Endothelial cell of umbilical vein (primary cell): ENCODE data around the gene MBNL2. TPM values are rescaled to one million over a fixed set of nuclear protein-coding genes. Genes with fewer than 3 reads are reported as not detected.
A peak's percentile ranks its signal among the peaks of the same experiment; 100 is the strongest.

Source experiments
- BruUV-seq: library from RNA; stranded (reverse); fragments of 400-500 nt; replicated peaks from 2 replicates; lab custom pipeline; 2021; lab: Mats Ljungman, UMichigan
- CTCF ChIA-PET: fragments of 300-600, 350-600 bp; sonication (Branson Sonifier 250); formaldehyde crosslinking; loops from one replicate; lab custom pipeline; 2021; ENCODE audit warnings: antibody characterized with exemption, inconsistent platforms; lab: Charles Lee
- POLR2A ChIA-PET: fragments of 300-600, 350-600 bp; sonication (Branson Sonifier 250); formaldehyde crosslinking; loops from one replicate; lab custom pipeline; 2021; ENCODE audit warnings: antibody characterized with exemption, inconsistent platforms; lab: Charles Lee
- DNase-seq: peaks from one replicate; pipeline ENCODE4 v3.0.0-alpha.2; 2011; ENCODE audit warnings: low read depth, low spot score
- FAIRE-seq: peaks from 2 replicates; lab custom pipeline; 2011; peaks lifted over from hg19 to GRCh38; lab: Jason Lieb, UNC
- H2AFZ ChIP-seq: 2 replicates; pipeline ENCODE4 v1.6.0; 2012; ENCODE audit warnings: low read depth, low read length, control low read depth, inconsistent platforms
- H3K27ac ChIP-seq: 2 replicates; pipeline ENCODE4 v1.5.1; 2011; ENCODE audit warnings: low read depth, mild to moderate bottlenecking, control low read depth, low read length, moderate library complexity; ENCODE audit not compliant: insufficient read depth
- H3K27me3 ChIP-seq, 2 experiments: 2 replicates each; pipeline versions ENCODE4 v1.6.0 to v1.6.1; 2011; ENCODE audit warnings: low read length in 2 of 2, mixed read lengths in 1 of 2; ENCODE audit not compliant: control insufficient read depth in 2 of 2, insufficient read depth in 2 of 2
- H3K36me3 ChIP-seq, 2 experiments: 2 replicates in 1 of 2; 3 replicates in 1 of 2; pipeline ENCODE4 v1.5.1; 2011; ENCODE audit warnings: low read length in 2 of 2, mild to moderate bottlenecking in 1 of 2, moderate library complexity in 1 of 2; ENCODE audit not compliant: control insufficient read depth in 2 of 2, insufficient read depth in 2 of 2; ENCODE audit errors: extremely low read depth in 1 of 2
- H3K4me1 ChIP-seq: 3 replicates; pipeline ENCODE4 v1.5.1; 2011; ENCODE audit warnings: mild to moderate bottlenecking, low read length; ENCODE audit not compliant: control insufficient read depth, insufficient read depth; ENCODE audit errors: extremely low read depth
- H3K4me2 ChIP-seq: 2 replicates; pipeline ENCODE4 v1.6.1; 2011; ENCODE audit warnings: low read length, control low read depth, mixed read lengths; ENCODE audit not compliant: insufficient read depth
- H3K4me3 ChIP-seq, 3 experiments: fragments of 200-600 bp in 1 of 3; sonication (generic), shearing (Covaris generic) in 1 of 3; replicated peaks in 1 of 3; 2 replicates each; pipeline ENCODE4 v1.5.1; 2011 to 2016; ENCODE audit warnings: control low read depth in 3 of 3, low read length in 3 of 3, mild to moderate bottlenecking in 2 of 3, inconsistent platforms in 1 of 3, low read depth in 1 of 3, moderate library complexity in 1 of 3; ENCODE audit not compliant: insufficient read depth in 1 of 3
- H3K79me2 ChIP-seq: 2 replicates; pipeline ENCODE4 v1.6.0; 2012; ENCODE audit warnings: low read length, inconsistent platforms; ENCODE audit not compliant: control insufficient read depth, insufficient read depth
- H3K9ac ChIP-seq: replicated peaks from 2 replicates; pipeline ENCODE3; 2011; ENCODE audit warnings: low read length, control low read depth; ENCODE audit not compliant: insufficient read depth; ENCODE audit errors: extremely low read depth
- H3K9me1 ChIP-seq: replicated peaks from 3 replicates; pipeline ENCODE4 v1.6.0; 2011; ENCODE audit warnings: mild to moderate bottlenecking, low read length; ENCODE audit not compliant: control insufficient read depth, insufficient read depth; ENCODE audit errors: extremely low read depth
- H3K9me3 ChIP-seq: replicated peaks from 2 replicates; pipeline ENCODE4 v1.5.1; 2012; ENCODE audit warnings: low read length, inconsistent platforms; ENCODE audit not compliant: control insufficient read depth, insufficient read depth
- H4K20me1 ChIP-seq: replicated peaks from 2 replicates; pipeline ENCODE3; 2011; ENCODE audit warnings: mild to moderate bottlenecking, low read length; ENCODE audit not compliant: control insufficient read depth, insufficient read depth; ENCODE audit errors: extremely low read depth
- CTCF ChIP-seq, 2 donors: IDR thresholded peaks; 1 replicate in 1 of 2; 2 replicates in 1 of 2; pipeline ENCODE4 v1.5.1; 2011; ENCODE audit warnings: low read length in 2 of 2, mild to moderate bottlenecking in 2 of 2, moderate library complexity in 2 of 2, control low read depth in 1 of 2, inconsistent platforms in 1 of 2, low read depth in 1 of 2; ENCODE audit not compliant: insufficient read depth in 1 of 2; ENCODE audit errors: extremely low read depth in 1 of 2
- EZH2 ChIP-seq: IDR thresholded peaks from 2 replicates; pipeline ENCODE4 v1.6.1; 2012; ENCODE audit warnings: borderline replicate concordance, low read depth, mild to moderate bottlenecking, moderate library complexity, low read length, inconsistent platforms; ENCODE audit not compliant: severe bottlenecking
- FOS ChIP-seq: IDR thresholded peaks from 2 replicates; pipeline ENCODE4 v1.6.1; 2011; ENCODE audit warnings: mild to moderate bottlenecking, low read length, moderate library complexity, borderline replicate concordance; ENCODE audit not compliant: insufficient read depth
- GATA2 ChIP-seq: IDR thresholded peaks from 2 replicates; pipeline ENCODE4 v1.7.0; 2011; ENCODE audit warnings: low read depth, mild to moderate bottlenecking, moderate library complexity, mixed read lengths, low read length; ENCODE audit not compliant: insufficient read length, insufficient read depth
- JUN ChIP-seq: IDR thresholded peaks from 2 replicates; pipeline ENCODE4 v1.6.1; 2011; ENCODE audit warnings: borderline replicate concordance, low read depth; ENCODE audit not compliant: insufficient read length, insufficient read depth
- MAX ChIP-seq: IDR thresholded peaks from 2 replicates; pipeline ENCODE4 v1.6.1; 2011; ENCODE audit not compliant: insufficient read depth, insufficient read length
- MYC ChIP-seq: IDR thresholded peaks from one replicate; pipeline ENCODE4 v1.6.1; 2011; ENCODE audit warnings: mild to moderate bottlenecking, low read depth, low read length
- POLR2A ChIP-seq: IDR thresholded peaks from 2 replicates; pipeline ENCODE4 v1.6.1; 2012; ENCODE audit warnings: low read depth, mild to moderate bottlenecking, control low read depth, low read length
- POLR2AphosphoS5 ChIP-seq: IDR thresholded peaks from 2 replicates; pipeline ENCODE4 v1.6.1; 2012; ENCODE audit warnings: low read depth, mild to moderate bottlenecking, control low read depth, low read length, moderate library complexity; ENCODE audit not compliant: insufficient read depth
- dilution Hi-C: fragments of 300-500 bp; cut with MboI; formaldehyde crosslinking; loops from one replicate; pipeline ENCODE4 v1.15.0; 2019; ENCODE audit warnings: low sequenced_read_pairs; ENCODE audit not compliant: extremely low pct_ligation_motif_present
- intact Hi-C: fragments of 100-400 bp; cut with micrococcal nuclease; formaldehyde crosslinking; loops from one replicate; pipeline ENCODE4 v1.10.0; 2022
- polyA plus RNA-seq, 4 experiments: library from polyadenylated mRNA; depleted of rRNA in 3 of 4; stranded (reverse) in 3 of 4; unstranded in 1 of 4; fragments of >200 nt; gene quantifications; 2 replicates each; pipeline versions ENCODE4 v1.2.1 to v1.2.3, GENCODE V29; 2011 to 2012; ENCODE audit warnings: missing spikeins in 1 of 4
- total RNA-seq: library from RNA; stranded (reverse); gene quantifications from 2 replicates; pipeline ENCODE4 v1.2.3, GENCODE V29; 2021

The MBNL2 gene
- total and polyA plus RNA-seq, 2 donors (not counting 3 experiments of a cell fraction or from before 2014, with no cell fraction given): 32.9 to 76.5 TPM

GRCh38 chr13:97274829-97275649 is 52.9 kb downstream of the MBNL2 start:
- Histone ChIP-seq H3K9ac (peak overlapping the region; percentile 69), H3K27ac (peak overlapping the region; percentile 82), H3K4me3 (no peak overlapping the region), H4K20me1 (no peaks in the 10 kb centered on the region), H3K79me2 (peaks cover 78% of the 10 kb centered on the region), H3K36me3 (peaks cover 0 to 12% of the 10 kb centered on the region in 2 experiments), H3K27me3 (no peaks in the 10 kb centered on the region), H3K4me1 (peaks cover 73% of the 10 kb centered on the region), H3K9me1 (no peaks in the 10 kb centered on the region), H3K4me2 (peak overlapping the region; percentile 63), H2AFZ (no peak overlapping the region), H3K9me3 (no peaks in the 10 kb centered on the region)
- FAIRE-seq (peak; percentile 92), DNase-seq (peak; percentile 93)
- TF ChIP-seq CTCF (IDR thresholded peaks at IDR 0.05; ENCODE audit: extremely low read depth in 1 of 2, insufficient read depth in 1 of 2, low read depth in 1 of 2, low read length in 2 of 2) (no peak), JUN (peak; percentile 68), POLR2AphosphoS5 (peak; percentile 41), FOS (peak; percentile 74), EZH2 (no peak), MAX (no peak), MYC (no peak), POLR2A (peak; percentile 31), GATA2 (no peak)
- intact Hi-C loops: loop anchor here (1.0 kb wide), 1 partner anchor 15 kb away; no protein-coding TSS in a partner anchor
- BruUV-seq: TSS peak; percentile 74
- CTCF ChIA-PET: interaction anchor here (0.8 to 2.6 kb wide), 15 partner anchors 8 to 165 kb away, joined by 3 to 14 read pairs (median 3); no protein-coding TSS in a partner anchor
- POLR2A ChIA-PET: interaction anchor here (1.0 kb wide), 1 partner anchor 15 kb away, joined by 3 read pairs; no protein-coding TSS in a partner anchor
- dilution Hi-C loops: no loop called here
